ENCODE measurements around the gene DCAF8. TPM values are rescaled to one million over a fixed set of nuclear protein-coding genes. Genes with fewer than 3 reads are reported as not detected.

DCAF8 gene
- total and polyA plus RNA-seq, 2 donors (not counting 3 experiments of a cell fraction or from before 2014, with no cell fraction given), result 85.5 to 106 TPM

DNA sequence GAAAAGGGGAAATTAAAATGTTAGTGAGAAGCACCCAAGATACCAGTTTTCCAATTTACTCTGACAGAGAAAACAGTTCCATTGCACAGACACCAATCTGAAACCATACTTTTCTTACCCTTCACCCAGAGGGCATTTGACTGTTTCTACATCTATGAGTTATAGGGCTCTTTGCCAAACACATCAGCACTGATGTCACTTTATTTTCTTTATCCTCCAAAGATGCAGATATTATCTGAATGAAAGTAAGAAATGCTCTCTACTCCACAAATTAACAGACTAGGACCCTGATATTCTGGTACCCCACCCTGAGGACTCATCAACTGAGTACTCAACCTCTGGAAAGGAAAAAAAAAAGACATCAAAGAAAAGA lies 46.8 kb upstream of the DCAF8 start:
- FAIRE-seq (no peak), DNase-seq (ENCODE audit: low read depth, low spot score) (no peak)
- CTCF ChIA-PET, result interaction anchor here (0.8 to 2.6 kb wide), 3 partner anchors 15 to 116 kb away, joined by 3 to 13 read pairs (median 5); no protein-coding TSS in a partner anchor

More for the DNA sequence above, 46.8 kb upstream of the DCAF8 start:
- dilution Hi-C loops (cut with MboI; ENCODE audit: extremely low pct_ligation_motif_present, low sequenced_read_pairs) (no loop called here), intact Hi-C loops (cut with micrococcal nuclease) (loop anchor here (5.0 kb wide), 1 partner anchor 33 kb away; the partner anchor contains the start of genes COPA and NCSTN)
- no peak overlapping the region for H3K9ac ChIP-seq (replicated peaks; ENCODE audit: extremely low read depth, insufficient read depth, low read length)
- no peaks in the 10 kb centered on the region for H3K27me3 ChIP-seq (ENCODE audit: control insufficient read depth in 2 of 2, insufficient read depth in 2 of 2, low read length in 2 of 2)
- H4K20me1 ChIP-seq (replicated peaks; ENCODE audit: control insufficient read depth, extremely low read depth, insufficient read depth, low read length), result no peaks in the 10 kb centered on the region
- no peak overlapping the region for H3K4me2 ChIP-seq (ENCODE audit: insufficient read depth, low read length)
- H3K9me3 ChIP-seq (replicated peaks; ENCODE audit: control insufficient read depth, insufficient read depth, low read length), result no peaks in the 10 kb centered on the region
- no peaks in the 10 kb centered on the region for H3K79me2 ChIP-seq (ENCODE audit: control insufficient read depth, insufficient read depth, low read length)
- no peak overlapping the region for H3K27ac ChIP-seq (ENCODE audit: insufficient read depth, low read depth, low read length)
- no peaks in the 10 kb centered on the region for H3K9me1 ChIP-seq (replicated peaks; ENCODE audit: control insufficient read depth, extremely low read depth, insufficient read depth, low read length)
- H3K4me3 ChIP-seq (replicated peaks in 1 of 3; ENCODE audit: insufficient read depth in 1 of 3, low read depth in 1 of 3, low read length in 3 of 3), result no peak overlapping the region
- POLR2A ChIA-PET, result no interaction called here
- H3K4me1 ChIP-seq (ENCODE audit: control insufficient read depth, extremely low read depth, insufficient read depth, low read length), result no peaks in the 10 kb centered on the region
- TF ChIP-seq MYC (IDR thresholded peaks at IDR 0.05; ENCODE audit: low read depth, low read length), result no peak
- TF ChIP-seq FOS (IDR thresholded peaks at IDR 0.05; ENCODE audit: borderline replicate concordance, insufficient read depth, low read length), result no peak
- TF ChIP-seq CTCF (IDR thresholded peaks at IDR 0.05; ENCODE audit: extremely low read depth in 1 of 2, insufficient read depth in 1 of 2, low read depth in 1 of 2, low read length in 2 of 2), result no peak
- TF ChIP-seq, protein P1, sequence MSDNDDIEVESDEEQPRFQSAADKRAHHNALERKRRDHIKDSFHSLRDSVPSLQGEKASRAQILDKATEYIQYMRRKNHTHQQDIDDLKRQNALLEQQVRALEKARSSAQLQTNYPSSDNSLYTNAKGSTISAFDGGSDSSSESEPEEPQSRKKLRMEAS (IDR thresholded peaks at IDR 0.05; ENCODE audit: insufficient read depth, insufficient read length), result no peak
- no peak for TF ChIP-seq JUN (IDR thresholded peaks at IDR 0.05; ENCODE audit: borderline replicate concordance, insufficient read depth, insufficient read length, low read depth)
- TF ChIP-seq GATA2 (IDR thresholded peaks at IDR 0.05; ENCODE audit: insufficient read depth, insufficient read length, low read depth, low read length), result no peak
- TF ChIP-seq POLR2A (IDR thresholded peaks at IDR 0.05; ENCODE audit: low read depth, low read length), result no peak
- no peak for TF ChIP-seq POLR2AphosphoS5 (IDR thresholded peaks at IDR 0.05; ENCODE audit: insufficient read depth, low read depth, low read length)
- no peak for TF ChIP-seq EZH2 (IDR thresholded peaks at IDR 0.05; ENCODE audit: borderline replicate concordance, low read depth, low read length, severe bottlenecking)
- H2AFZ ChIP-seq (ENCODE audit: low read depth, low read length), result no peak overlapping the region
- peaks cover 47 to 51% of the 10 kb centered on the region in 2 experiments for H3K36me3 ChIP-seq (ENCODE audit: control insufficient read depth in 2 of 2, extremely low read depth in 1 of 2, insufficient read depth in 2 of 2, low read length in 2 of 2)
- no TSS peak for BruUV-seq (replicated peaks)

All from endothelial cell of umbilical vein (primary cell).